ENCODE data around the gene DNAJC6. TPM values are rescaled to one million over a fixed set of nuclear protein-coding genes. Genes with fewer than 3 reads are reported as not detected.

The DNAJC6 gene
- total and polyA plus RNA-seq, 2 of the 13 experiments (the other 11 are each of a cell fraction or from before 2014, with no cell fraction given) = 1.0 to 1.6 TPM

DNA sequence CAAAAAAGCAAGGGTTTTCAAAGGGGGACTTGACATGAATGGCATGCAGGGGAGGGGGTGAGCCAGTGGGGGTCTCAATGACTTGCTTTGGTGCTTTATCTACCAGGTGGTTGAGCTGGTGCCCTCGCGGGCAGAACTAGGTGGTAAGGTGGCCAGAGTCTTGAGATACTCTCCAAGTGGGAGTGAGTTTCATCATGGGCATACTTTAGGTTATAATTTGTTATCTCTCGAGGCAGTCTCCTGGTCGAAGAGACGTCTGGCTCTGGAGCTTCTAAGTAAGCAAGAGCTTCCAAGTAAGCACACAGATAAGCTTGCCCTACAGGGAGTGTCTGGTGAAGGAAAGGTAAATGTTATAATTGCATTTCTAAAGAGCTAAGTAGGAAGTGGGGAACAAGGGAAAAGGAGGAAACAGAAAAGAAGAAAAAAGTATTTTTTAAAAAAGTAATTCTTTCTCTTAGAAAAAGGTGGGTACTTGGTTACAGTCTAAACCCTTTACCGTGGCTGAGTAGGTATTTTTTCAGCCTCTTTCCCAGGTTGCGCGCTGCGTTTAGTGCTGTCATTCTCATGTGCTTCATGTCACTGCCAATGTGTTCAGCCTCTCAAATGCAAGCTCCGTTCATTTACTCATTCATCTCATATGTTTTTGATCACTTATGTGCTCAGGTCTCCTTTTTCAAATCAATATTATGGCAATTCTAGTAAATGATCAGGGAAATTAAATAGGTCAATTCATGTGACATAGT is 31.6 kb upstream of the DNAJC6 start (continued):
- TF ChIP-seq ARID4A (CRISPR knock-in tag; IDR thresholded peaks at IDR 0.05; ENCODE audit: borderline replicate concordance) (no peak), ZNF703 (CRISPR knock-in tag; IDR thresholded peaks at IDR 0.05; ENCODE audit: borderline replicate concordance) (no peak)

- Histone ChIP-seq H4K20me1 (ENCODE audit: insufficient read depth, low read length) (no peaks in the 10 kb centered on the region), H3K36me3 (replicated peaks in 1 of 2; ENCODE audit: control insufficient read depth in 1 of 2, insufficient read depth in 2 of 2, low read length in 2 of 2) (no peaks in the 10 kb centered on the region), H3K9ac (ENCODE audit: insufficient read depth, low read depth, low read length) (no peak overlapping the region), H3K27me3 (ENCODE audit: control insufficient read depth in 1 of 2, insufficient read depth in 2 of 2, low read length in 2 of 2) (no peaks in the 10 kb centered on the region), H3K79me2 (ENCODE audit: insufficient read depth, low read length) (no peaks in the 10 kb centered on the region), H3K4me1 (ENCODE audit: insufficient read depth, low read length) (no peaks in the 10 kb centered on the region), H3K9me3 (ENCODE audit: low read length) (no peaks in the 10 kb centered on the region), H3K27ac (ENCODE audit: extremely low read length, insufficient read depth, low read length) (no peak overlapping the region), H2AFZ (ENCODE audit: low read length) (no peak overlapping the region), H3K4me2 (ENCODE audit: low read depth, low read length) (no peak overlapping the region), H3K4me3 (replicated peaks in 1 of 3; ENCODE audit: insufficient read depth in 1 of 3, low read depth in 2 of 3, low read length in 3 of 3) (no peak overlapping the region)
- in situ Hi-C loops (cut with HindIII; ENCODE audit: extremely low pct_ligation_motif_present, low pct_unique_long_range_greater_than_20kb) = no loop called here
- BruUV-seq (replicated peaks) = no TSS peak
- ATAC-seq (no peak), DNase-seq (ENCODE audit: low spot score) (no peak), FAIRE-seq (no peak)
- POLR2A ChIA-PET = no interaction called here
- intact Hi-C loops (cut with micrococcal nuclease; ENCODE audit: unreplicated experiment) = no loop called here
- WGBS (ENCODE audit: low lambda C conversion rate) = 56% methylated on average over 5 of the region's 5 CpGs
- CTCF ChIA-PET (ENCODE audit: low intra/inter-chr PET ratio, low total read pairs) = no interaction called here
- TF ChIP-seq GLMP (CRISPR knock-in tag; IDR thresholded peaks at IDR 0.05; ENCODE audit: borderline replicate concordance) (no peak), ZNF7 (CRISPR knock-in tag; IDR thresholded peaks at IDR 0.05) (no peak), JUN (CRISPR knock-in tag; IDR thresholded peaks at IDR 0.05) (no peak), ZNF138 (CRISPR knock-in tag; IDR thresholded peaks at IDR 0.05; ENCODE audit: low read depth) (no peak), NFE2 (CRISPR knock-in tag; IDR thresholded peaks at IDR 0.05) (no peak), NONO (IDR thresholded peaks at IDR 0.05) (no peak), NONO (CRISPR knock-in tag; conservative IDR thresholded peaks at IDR 0.05) (no peak), GATAD1 (CRISPR knock-in tag; IDR thresholded peaks at IDR 0.05) (no peak), STAT5B (CRISPR knock-in tag; IDR thresholded peaks at IDR 0.05) (no peak), RCOR2 (CRISPR knock-in tag; IDR thresholded peaks at IDR 0.05) (no peak), MAX (IDR thresholded peaks at IDR 0.05) (no peak), SMAD9 (CRISPR knock-in tag; IDR thresholded peaks at IDR 0.05) (no peak), AKAP8 (CRISPR knock-in tag; IDR thresholded peaks at IDR 0.05) (no peak)
- TF ChIP-seq, protein P1, sequence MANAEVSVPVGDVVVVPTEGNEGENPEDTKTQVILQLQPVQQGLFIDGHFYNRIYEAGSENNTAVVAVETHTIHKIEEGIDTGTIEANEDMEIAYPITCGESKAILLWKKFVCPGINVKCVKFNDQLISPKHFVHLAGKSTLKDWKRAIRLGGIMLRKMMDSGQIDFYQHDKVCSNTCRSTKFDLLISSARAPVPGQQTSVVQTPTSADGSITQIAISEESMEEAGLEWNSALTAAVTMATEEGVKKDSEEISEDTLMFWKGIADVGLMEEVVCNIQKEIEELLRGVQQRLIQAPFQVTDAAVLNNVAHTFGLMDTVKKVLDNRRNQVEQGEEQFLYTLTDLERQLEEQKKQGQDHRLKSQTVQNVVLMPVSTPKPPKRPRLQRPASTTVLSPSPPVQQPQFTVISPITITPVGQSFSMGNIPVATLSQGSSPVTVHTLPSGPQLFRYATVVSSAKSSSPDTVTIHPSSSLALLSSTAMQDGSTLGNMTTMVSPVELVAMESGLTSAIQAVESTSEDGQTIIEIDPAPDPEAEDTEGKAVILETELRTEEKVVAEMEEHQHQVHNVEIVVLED (CRISPR knock-in tag; IDR thresholded peaks at IDR 0.05; ENCODE audit: borderline replicate concordance) = no peak
Observed at GRCh38 chr1:65278376-65279069, 30.8 kb upstream of the DNAJC6 start.
